ENCODE data around the gene NDUFS6.

NDUFS6 gene

DNA sequence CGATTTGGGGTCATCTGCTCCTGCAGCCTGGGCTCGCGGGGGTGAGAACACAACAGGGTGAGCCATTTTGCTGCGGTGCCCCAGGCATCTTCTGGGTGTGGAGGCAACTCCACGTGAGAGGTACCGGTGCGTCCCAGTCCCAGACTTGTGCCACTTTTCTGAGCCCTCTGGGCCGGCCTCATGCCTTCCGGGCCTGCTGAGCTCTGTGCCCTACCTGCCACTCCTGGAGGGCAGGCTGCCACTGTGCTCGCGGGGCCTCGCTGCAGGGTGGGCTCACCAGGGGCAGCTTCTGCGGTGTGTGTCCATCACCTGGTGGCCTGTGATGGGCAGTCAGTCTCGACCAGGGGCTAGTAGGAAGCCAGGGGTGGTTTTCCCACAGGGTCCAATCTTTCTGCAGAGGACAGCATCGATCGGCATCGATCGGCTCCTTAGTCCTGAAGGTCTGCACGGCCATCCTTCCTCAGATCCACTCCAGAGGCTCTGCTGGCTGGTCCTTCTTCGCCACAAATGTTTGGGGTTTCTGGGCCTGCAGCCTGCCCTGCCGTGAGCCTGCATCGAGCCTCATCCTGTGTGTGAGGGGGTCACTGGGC, 58.9 kb downstream of the NDUFS6 start:
- TF ChIP-seq CTCF (IDR thresholded peaks at IDR 0.05; ENCODE audit: low read depth, low read length, missing control alignments): no peak
- H3K4me3 ChIP-seq (replicated peaks; ENCODE audit: low read depth, low read length): no peak overlapping the region
- DNase-seq (ENCODE audit: extremely low read depth, low read depth): no peak

DNA sequence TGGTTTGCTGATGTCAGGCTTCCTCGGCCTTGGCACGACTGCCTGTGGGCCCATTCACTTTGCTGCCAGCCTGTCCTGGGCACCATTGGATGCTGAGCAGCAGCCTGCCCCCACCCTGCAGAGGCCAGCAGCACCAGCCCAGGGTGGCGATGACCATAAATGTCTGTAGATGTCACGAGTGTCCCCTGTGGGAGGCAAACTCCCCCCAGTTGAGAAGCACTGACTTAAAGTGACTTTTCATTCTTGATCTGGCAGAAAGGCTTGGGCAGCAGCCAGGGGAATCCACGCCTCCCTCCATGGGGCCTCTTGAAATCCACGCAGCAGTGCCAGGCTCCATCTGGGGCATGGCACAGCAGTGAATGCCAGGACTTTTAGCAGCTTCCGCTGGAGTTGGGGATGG, 59.7 kb downstream of the NDUFS6 start:
- DNase-seq (ENCODE audit: extremely low read depth, low read depth): no peak
- no peak for TF ChIP-seq CTCF (IDR thresholded peaks at IDR 0.05; ENCODE audit: low read depth, low read length, missing control alignments)
- H3K4me3 ChIP-seq (replicated peaks; ENCODE audit: low read depth, low read length): no peak overlapping the region

GRCh38 chr5:1864896-1865440, 63.8 kb downstream of the NDUFS6 start:
- no peak for DNase-seq (ENCODE audit: extremely low read depth, low read depth)
- no peak for TF ChIP-seq CTCF (IDR thresholded peaks at IDR 0.05; ENCODE audit: low read depth, low read length, missing control alignments)
- no peak overlapping the region for H3K4me3 ChIP-seq (replicated peaks; ENCODE audit: low read depth, low read length)

DNA sequence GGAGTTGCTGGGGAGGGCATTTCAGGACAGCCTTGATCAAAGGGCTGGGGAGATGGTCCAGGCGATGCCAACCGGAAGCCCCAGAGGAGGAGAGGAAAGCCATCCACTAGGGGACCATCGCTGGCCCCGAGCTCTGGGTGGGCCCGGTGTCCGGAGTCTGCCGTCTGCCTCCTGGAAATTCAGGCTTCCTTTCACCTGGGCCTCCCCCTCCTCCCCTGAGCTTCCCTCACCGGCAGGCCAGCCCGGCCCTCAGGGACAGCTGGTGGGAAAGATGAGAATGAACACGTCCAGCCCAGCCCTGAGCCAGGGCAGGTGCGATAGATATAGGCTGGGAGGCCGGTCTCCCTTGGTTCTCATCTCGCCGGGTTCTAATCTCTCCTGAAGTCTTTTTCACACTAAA, 64.3 kb downstream of the NDUFS6 start:
- no peak overlapping the region for H3K4me3 ChIP-seq (replicated peaks; ENCODE audit: low read depth, low read length)
- TF ChIP-seq CTCF (IDR thresholded peaks at IDR 0.05; ENCODE audit: low read depth, low read length, missing control alignments): no peak
- no peak for DNase-seq (ENCODE audit: extremely low read depth, low read depth)

All from HFF-Myc (cell line).